Ovary (tissue), 1 donor: Measurements from ENCODE around the gene WDR43.

Source experiments
- EP300 ChIP-seq: sonication (generic); formaldehyde crosslinking; IDR thresholded peaks from one replicate; pipeline ENCODE4 v1.6.1; 2017; ENCODE audit warnings: antibody characterized with exemption
- POLR2A ChIP-seq: fragments of 450-650 bp; IDR thresholded peaks from one replicate; pipeline ENCODE4 v1.6.1; 2017; ENCODE audit warnings: antibody characterized with exemption, mild to moderate bottlenecking, moderate library complexity

DNA sequence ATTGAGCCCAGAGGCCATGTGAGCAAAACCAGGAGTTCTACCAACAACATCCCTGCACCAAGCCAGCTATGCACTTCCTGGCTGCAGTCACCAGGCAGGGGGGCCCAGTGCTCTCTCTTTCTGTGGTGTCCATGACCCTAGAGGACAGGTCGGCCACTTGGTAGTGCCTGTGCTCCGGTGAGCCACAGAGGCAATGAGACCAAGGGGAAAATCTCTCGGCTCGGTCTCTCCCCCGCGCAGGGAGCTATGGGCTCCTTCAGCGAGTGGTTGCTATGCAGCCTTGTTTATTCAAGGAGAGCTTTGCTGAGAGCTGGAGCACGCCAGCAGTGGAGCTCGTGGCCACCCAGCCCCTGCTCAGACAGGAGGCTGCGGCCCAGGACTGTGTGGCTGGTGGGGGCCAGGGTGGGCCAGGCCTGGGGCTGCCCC is 86.6 kb downstream of the WDR43 start, which contains the start of gene TOGARAM2:
- TF ChIP-seq POLR2A (no peak), EP300 (no peak)
